CD4-positive, alpha-beta T cell treated with Interleukin-12 subunit alpha and Interleukin-12 subunit beta, for 1 hour (primary cell): Measurements from ENCODE around the gene HIBADH.
A peak's percentile ranks its signal among the peaks of the same experiment; 100 is the strongest.
"Not testable (repeated sequence)": the region's sequence is repeated elsewhere in the genome, so short reads cannot be mapped to it uniquely, and the experiment has no call there.

ENCODE experiments used
- DNase-seq: peaks from one replicate; pipeline ENCODE4 v3.0.0-alpha.2; 2020

The HIBADH gene

DNA sequence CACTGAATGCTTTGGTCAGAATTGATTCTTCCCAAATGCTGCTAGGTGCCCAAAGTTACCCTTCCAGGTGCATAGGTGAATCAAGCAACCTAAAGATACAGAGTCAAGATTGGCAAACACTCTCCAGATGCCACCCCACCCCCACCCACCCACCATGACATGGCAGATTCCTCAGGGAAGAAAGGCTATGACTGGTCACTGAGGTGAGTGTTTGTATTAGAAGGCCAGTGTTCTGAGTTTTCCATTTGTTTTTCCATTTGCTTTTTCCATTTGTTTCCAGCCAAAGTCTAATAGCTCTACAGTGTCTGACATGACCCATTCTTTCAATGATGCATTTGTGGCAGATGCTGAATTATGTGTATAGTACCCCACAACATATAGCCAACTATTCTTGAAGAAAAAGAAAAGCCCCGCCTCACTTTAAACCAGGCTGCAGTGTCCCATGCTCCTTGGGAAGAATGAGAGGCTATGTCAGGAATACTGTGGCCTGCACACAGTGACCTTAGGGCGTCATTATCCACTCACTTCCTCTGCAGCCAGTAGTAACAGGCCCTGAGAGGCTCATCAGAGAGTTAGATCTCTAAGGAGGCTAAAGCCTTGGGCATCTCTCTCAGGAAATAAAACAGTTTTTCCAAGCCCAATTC, 16.1 kb upstream of the HIBADH start:
- DNase-seq, result no peak

DNA sequence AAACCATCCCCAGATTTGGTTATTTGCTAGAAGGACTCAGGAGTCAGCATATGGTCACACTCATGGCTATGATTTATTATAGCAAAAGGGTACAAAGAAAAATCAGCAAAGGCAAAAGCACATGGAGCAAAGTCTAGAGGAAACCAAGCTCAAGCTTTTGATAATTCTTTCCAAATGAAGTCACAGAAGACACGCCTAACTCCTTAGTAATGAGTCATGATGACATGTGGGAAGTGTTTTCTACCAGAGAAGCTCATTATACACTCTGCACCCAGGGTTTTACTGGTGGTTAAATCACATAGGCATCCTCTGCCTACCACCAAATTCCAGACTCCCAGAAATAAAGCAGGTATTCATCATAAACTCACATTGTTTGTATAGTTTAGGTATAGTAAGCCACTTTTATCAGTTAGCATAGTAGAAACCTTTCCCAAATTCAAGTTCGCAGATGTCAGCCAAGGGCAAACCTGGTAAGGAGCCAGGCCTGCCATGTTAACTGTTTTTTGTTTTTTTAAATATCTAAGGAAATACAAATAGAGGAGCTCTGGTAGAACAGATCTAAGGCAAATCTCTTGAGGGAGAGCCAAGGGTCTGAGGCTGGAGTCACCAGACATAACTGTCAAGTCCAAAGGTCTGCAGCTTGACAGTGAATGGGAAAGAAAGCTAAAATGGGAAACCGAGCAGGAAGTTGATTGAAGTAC, 15.4 kb upstream of the HIBADH start:
- DNase-seq, result no peak

DNA sequence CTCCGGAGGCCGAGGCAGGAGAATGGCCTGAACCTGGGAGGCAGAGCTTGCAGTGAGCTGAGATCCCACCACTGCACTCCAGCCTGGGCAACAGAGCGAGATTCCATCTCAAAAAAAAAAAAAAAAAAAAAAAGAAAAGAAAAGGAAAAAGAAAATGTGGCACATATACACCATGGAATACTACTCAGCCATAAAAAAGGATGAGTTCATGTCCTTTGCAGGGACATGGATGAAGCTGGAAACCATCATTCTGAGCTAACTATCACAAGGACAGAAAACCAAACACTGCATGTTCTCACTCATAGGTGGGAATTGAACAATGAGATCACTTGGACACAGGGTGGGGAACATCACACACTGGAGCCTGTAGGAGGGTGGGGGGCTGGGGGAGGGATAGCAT, 11.4 kb upstream of the HIBADH start:
- DNase-seq, result not testable (repeated sequence)

DNA sequence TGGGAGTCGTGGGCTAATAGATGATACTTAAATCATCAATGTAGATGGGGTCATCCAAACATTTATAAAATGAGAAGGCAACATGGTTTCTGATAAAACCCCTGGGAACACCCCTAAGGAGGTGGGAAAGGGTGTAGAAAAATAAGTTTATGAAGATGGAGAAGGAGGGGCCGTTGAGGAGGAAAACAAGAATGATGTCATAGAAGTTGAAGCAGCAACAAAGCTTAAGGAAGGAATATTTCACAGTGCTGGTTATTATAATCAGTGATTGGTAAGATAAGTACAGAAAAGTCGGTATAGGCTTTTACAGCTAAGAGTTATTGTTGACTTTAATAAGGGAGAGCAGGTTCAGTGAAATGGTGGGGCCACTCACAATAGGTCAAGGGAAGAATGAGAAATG, 9.0 kb upstream of the HIBADH start:
- DNase-seq, result no peak

DNA sequence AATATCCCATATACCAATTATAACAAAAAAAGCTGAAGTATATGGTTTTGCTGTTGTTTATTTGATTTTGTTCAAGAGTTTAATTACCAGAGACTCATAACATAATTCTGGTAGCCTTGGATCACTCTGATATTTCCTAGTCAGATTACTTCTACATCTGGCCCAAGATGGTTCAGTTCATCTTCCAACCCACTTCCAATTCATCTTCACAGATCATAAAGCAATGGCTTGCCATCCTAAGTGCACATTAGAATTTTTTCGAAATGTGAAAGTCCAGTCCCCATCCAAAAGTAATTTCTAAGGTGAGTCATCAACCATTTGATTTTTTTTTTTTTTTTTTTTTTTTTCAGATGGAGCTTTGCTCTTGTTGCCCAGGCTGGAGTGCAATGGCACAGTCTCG, 8.0 kb upstream of the HIBADH start:
- no peak for DNase-seq

DNA sequence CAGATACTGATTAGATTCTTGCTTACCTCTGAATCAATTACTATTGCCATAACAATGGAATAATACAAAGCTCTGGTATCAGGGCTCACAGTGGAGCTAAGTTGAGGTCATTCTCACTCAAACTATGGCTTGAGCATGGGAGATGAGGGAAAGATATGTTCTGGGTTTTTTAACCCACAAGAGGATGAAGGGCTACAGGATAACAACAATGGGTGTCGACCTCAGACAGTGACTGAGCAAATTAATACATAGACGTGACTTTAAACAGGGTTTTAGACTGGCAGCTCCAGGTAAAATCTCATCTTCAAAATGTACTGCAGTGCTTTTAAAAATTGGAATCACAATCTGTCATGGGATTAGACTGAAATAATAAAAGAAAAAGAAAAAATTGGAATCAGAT, 7.5 kb upstream of the HIBADH start:
- no peak for DNase-seq

DNA sequence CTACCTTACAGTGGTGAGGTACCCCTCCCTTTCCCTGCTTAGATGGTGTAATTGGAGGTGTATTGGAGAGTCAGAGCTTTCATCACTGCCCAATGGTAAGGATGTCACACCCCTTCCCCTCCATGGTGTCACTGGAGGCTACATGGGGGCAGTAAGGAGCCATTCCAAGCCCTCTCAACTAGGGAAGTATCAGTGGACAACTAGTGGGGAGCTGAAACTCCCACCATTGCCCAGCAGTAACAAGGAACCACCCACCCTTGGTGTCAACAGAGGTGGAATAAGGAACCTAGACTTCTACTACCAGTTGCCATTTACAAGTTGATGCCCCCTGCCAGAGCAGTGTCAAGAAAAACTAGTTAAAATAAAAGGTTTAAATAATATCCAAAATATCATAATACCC, 2.8 kb upstream of the HIBADH start:
- no peak for DNase-seq

DNA sequence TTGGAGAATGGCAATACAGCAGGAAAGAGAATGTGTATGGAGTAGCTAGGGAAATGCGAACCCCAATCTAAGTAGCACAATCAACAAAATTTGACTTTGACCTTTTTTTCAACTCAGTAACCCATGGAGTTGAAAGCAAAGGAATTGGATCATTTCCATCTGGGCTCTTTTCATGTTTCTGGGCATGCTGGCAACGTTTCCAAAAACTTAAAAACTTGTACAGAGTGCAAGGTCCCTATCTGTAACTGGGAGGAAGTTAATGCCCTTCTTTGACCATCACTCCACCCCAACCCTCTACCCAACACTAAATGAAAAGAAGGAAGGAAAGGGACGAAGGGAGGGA, 1.3 kb upstream of the HIBADH start:
- DNase-seq, result no peak

DNA sequence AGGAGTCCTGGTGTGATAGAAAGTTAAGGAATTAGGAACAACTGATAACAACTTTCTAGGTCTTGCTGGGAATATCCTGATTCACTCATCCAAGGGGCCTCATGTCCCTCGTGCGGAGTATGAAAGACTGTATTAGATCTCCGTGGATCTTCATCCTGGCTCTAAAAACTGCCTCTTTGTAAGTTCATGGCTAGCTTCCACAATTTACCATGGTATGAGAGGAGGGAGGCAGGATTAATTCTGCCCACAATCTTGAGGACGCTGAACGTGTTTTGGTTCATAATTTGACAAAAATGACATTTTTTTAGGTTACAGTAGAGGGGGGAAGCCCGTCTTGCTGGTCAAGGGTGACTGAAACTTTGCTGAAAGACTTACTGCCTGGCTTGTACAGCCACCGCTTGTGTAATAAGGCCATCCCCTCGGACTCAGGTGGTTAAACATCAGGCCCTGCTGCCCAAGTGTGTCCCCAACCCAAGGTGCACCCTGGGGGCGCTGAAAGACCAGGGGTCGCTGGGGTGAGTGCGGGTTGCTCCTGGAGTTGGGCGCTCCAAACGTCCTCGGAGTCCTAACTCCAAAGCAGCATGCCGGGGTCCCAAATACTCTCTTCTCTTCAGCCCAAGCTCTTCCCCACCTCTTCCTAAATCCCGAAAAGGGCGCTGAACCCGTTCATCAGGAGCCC, 733 bp downstream of the HIBADH start:
- peak; percentile 11 for DNase-seq

DNA sequence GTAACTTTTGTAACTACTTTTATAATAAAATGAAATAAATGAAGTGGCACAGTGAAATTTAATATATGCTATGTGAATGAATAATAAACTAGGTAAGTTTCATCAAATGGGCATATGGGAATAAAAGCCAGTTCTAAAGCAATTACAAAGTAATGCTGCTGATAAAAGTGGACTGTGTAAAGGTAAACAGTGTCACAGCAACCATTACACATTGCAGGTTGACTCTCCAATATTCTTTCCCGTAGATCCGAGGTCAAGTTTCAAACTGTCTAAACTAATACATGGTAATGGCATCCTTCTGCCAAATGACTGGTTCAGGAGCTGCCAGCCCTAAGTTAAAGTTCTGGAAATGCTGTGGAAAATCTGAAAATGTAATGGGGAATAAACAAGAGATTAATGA, 6.0 kb downstream of the HIBADH start:
- no peak for DNase-seq

DNA sequence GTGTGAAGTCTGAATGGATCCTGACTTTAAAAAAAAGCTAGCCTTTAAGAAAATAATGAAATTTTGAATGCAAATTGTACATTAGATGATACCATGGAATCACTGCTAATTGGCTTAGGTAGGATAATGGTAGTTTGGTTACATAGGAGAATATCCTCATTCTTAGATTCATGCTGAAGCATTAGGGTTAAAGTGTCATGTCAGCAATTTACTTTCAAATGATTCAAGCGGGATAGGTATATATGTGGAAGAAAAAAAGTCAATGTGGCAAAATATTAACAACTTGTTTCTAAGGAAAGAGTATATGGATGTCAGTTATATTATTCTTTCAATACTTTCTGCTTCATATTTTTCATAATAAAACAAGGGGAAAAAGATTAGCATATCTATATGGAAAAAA, 7.5 kb downstream of the HIBADH start:
- no peak for DNase-seq

DNA sequence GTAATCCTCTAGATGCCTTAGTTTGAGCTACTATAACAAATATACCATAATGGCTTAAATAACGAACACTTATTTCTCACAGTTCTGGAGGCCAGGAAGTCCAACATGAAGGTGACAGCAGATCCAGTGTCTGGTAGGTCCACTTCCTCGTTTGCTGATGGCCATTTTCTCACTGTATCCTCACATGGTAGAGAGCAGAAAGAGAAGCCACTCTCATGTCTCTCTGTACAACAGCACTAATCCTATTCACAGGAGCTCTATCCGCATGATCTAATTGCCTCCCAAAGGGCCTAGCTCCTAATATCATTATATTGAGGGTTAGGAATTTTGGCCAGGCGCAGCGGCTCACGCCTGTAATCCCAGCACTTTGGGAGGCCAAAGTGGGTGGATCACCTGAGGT, 10.2 kb downstream of the HIBADH start:
- no peak for DNase-seq

DNA sequence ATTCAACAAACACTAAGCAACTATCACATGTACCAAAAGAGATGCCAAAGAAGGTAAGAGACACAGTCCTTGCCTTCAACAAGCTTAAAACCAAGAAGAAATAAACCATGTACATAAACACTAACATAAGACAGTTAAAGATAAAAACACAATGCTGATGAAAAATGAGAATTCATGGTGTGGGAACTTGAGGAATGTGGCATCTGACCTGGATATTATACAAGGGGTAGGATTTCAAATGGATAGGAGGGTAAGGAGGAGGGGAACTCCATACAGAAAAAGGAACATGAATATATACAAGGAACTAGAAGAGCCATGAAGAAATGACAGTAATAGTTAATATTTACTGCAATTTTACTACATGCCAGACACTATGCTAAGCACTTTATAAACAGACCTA, 11.0 kb downstream of the HIBADH start:
- DNase-seq, result no peak

DNA sequence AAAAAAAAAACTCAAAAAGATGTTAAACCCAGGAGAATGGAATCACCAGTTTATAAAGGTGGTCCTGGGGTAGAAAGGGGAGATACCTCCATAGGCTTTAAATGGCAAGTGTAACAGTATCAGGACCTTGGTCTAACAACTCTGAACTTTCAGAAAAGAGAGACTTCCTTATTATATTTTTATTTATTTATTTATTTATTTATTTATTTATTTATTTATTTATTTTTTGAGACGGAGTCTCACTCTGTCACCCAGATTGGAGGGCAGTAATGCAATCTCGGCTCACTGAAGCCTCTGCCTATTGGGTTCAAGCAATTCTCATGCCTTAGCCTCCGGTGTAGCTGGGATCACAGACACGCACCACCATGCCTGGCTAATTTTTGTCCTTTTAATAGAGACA, 12.4 kb downstream of the HIBADH start:
- no peak for DNase-seq

DNA sequence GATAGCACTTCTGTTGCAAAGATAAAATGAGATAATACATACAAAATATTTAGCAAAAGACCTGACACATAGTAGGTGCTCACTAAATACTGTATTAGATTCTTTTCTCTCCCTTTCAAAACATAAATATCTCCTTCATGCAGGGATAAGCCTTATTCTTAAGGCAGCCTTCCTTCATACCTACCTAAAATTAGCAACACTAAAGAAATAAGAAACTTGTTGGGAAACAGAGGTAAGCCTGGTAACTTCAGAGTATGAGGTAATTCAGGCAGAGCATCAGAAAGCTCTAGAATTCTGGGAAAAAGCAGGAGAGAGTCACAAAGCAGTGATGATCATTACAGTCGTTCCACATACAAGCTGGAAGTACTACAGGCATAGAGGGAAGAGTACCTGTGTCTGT, 15.2 kb downstream of the HIBADH start:
- no peak for DNase-seq

DNA sequence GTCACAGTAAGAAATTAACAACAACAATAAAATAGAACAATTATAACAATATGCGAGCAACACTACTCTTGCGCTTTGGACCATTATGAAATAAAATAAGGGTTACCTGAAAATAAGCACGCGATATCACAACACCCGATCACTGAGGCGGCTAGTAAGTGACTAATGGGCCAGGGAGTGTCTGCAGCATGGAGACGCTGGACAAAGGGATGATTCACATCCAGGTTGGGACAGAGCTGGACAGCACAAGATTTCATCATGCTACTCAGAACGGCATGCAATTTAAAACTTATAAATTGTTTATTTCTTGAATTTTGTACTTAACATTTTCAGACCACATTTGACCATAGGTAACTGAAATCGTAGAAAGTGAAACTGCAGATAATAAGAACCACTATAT, 15.6 kb downstream of the HIBADH start:
- DNase-seq, result no peak

DNA sequence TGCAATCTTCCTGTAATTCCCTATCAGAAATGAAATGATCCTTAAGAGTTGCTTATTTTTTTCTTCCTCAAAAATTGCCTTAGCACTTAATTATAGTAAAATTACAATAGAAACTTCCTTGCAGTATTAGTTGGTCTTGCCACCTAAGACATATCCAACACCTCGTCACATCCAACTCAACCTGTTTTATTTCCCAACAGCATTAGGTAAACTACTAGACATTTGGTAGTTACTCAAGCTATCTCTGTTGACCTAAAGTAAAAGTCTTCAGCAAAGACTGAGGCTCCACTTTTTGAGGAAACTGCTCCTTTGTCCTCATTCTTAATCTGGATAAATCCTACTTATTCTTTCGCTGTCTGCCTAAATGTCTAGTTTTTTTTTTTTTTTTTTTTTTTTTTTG, 20.4 kb downstream of the HIBADH start:
- no peak for DNase-seq

DNA sequence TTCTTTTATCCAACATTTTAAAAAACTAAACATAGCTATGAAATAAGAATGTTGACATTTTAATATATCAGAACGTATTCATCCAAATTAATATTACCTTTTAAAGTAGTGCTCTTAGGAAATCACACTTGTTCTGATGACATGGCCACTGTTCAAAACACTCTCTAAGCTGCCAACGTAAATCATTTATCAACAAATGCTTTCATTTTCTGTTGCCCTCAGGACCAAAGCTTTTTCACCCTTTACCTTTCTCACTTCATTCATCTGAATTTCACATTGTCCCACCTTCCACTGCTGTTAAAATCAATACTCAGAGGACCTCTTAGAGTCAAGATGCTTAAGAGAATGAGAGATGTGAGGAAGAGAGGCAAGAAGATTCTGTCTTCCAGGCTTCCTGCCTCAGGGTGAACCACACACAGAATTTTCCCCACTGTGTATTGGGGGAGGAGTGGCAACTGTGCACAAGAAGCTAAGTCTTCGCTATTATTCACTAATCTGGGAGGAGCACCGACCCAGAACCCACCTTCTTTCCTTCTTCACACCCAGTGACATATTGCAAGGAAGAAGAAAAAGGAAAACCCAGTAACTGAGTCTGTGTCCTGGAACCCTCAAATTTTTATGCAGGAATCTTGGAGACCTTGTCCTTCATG, 21.0 kb downstream of the HIBADH start:
- no peak for DNase-seq

DNA sequence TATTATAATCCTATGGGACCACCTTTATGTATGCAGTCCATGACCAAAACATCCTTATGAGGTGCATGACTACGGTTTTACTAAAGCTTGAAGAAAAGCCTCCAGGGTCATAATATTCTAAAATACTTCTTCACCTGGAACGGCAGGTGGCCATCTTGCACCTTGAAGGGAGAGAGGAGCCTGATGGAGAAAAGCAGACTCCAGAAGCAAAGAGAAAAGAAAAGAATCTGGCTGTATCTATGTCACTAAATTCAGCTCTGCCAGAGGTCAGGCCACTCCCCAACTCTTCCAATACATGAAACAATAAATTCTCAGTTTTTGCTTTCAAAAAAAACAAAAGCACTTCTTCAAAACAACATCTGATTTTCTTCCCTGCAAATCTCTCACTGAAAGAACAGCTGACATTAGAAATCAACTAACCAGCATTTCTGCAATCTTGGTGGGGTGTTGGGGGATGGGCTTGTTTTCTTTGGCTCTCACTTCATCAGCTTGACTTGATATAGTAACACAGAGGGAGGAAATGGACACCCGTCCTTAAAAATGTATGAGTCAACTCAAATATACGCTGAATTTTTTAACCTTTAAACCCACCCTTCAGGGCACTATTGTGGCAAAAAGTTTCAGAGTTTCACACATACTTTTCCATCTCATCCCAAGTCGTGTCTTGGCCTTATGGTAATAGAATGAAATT, 21.7 kb downstream of the HIBADH start:
- no peak for DNase-seq

DNA sequence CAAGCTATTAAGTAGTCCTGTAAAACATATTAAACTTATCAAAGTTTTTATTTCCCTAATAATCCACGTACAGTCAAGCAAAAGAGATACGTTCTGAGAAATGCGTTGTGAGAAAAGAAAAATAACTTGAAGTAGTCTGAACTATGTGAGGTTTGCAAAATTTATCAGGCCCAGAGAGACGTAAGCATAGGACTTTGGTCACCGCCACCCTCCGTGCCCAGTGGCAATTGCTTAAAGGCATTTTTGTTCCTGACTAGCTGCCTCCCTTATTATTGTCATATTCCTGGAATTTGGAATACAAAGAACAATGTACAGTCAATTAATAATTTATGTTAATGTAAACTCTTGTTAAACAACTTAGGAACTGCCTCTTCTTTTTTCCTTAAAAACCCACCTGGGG, 22.8 kb downstream of the HIBADH start:
- DNase-seq, result no peak

DNA sequence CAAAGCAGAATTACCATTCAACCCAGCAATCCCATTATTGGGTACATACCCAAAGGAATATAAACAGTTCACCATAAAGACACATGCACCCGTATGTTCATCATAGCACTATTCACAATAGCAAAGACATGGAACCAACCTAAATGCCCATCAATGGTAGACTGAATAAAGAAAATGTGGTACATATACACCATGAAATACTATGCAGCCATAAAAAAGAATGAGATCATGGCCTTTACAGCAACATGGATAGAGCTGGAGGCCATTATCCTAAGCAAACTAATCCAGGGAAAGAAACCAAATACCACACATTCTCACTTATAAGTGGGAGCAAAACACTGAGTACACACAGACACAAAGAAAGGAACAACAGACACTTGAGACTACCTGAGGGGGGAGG, 23.6 kb downstream of the HIBADH start:
- not testable (repeated sequence) for DNase-seq

DNA sequence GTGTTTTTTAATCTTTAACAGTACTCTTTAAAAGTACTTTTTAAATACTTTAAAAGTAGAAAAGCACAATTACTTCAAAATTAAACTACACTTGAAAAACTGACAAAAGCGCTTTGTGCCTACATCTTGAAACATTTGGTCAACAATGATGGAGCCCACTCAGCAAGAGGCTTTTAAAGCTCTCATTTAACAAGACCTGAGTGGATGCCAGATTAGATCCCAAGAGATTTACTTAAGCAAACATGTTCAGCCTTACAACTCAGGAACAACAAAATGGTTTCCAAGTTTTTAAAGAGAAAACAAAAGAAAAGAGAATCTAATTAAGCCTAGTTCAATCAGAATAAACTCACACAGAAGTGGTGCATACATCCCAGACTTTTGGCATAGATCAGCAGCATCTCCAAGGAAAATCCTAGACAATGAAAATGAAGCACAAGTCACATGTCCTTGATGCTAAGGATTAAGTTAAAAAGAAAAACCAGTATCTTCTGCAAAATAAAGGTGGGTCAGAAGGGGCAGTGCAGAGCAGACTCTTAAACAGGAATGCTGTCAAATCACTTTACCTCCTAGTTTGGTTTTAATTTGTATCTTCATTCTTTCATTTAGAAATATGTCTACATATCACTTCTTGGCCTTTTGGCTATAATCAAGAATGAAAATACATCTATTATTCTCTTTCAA, 26.2 kb downstream of the HIBADH start:
- DNase-seq, result no peak

DNA sequence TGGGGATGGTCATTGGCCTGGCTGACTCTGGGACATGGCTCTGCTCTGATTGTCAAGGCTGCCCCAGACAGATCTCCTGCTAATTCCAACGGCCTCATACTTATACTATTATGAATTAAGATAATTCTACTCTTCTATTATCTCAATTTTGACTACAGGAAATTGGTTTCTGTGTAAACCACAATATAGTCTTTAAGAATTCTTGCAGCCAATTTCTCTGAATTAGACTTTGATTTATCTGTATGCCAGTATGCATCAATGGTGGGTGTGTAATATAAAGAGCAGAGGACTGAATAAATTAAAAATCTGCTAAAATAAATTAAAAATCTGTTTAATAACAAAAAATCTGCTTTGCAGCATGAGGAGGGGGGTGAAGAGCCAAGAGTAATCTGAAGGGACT, 27.0 kb downstream of the HIBADH start:
- no peak for DNase-seq
